ENCODE data around the gene CYB561D2. TPM values are rescaled to one million over a fixed set of nuclear protein-coding genes. Genes with fewer than 3 reads are reported as not detected.

Gene CYB561D2
- total and polyA plus RNA-seq, 2 of the 13 experiments (the other 11 are each of a cell fraction or from before 2014, with no cell fraction given): 11.1 to 17.2 TPM

DNA sequence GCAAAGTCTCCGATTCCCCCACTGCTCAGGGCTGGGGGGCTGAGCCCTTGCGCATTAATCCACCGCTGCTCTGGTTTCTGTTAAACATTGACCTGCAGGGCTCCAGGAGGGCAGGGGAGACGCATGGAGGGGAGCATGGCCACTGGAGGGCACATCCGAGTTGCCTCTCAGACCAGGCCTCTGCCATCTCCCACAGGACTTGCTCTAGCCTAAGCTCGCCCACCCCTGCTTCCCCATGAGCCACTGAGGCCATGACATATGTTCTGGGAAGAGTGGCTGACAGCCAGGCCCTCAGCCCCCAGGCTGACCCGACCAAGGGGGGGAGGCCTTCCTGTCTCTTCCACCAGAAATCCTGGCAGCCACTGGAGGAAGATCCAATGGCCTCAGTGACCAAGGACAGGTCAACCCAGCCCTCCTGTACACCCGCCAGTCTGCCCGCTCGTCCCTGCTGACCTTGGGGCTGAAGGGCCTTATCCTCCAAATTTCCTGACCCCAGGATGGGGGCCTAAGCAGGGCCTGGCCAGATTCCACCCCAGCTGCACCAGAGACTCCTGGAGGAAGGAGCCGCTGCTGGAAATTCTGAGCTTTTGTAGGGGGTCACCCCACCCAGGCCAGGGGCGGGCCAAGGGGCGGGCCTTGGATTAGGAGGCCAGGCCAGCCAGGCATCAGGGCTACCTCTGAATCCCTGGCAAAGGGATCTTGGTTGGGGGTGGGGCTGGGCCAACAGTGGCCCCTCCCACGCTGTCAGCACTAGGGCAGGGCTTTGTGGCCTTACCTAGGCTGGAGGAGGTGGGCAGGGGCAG lies 47.4 kb upstream of the CYB561D2 start, which contains the start of gene HYAL1 (continued):
- TF ChIP-seq, protein P1, sequence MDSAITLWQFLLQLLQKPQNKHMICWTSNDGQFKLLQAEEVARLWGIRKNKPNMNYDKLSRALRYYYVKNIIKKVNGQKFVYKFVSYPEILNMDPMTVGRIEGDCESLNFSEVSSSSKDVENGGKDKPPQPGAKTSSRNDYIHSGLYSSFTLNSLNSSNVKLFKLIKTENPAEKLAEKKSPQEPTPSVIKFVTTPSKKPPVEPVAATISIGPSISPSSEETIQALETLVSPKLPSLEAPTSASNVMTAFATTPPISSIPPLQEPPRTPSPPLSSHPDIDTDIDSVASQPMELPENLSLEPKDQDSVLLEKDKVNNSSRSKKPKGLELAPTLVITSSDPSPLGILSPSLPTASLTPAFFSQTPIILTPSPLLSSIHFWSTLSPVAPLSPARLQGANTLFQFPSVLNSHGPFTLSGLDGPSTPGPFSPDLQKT (CRISPR knock-in tag; IDR thresholded peaks at IDR 0.05; ENCODE audit: borderline replicate concordance): no peak
- TF ChIP-seq HES4 (CRISPR knock-in tag; IDR thresholded peaks at IDR 0.05; ENCODE audit: borderline replicate concordance) (peak; percentile 80; the same call in 1 of the 2 replicates), ZNF570 (CRISPR knock-in tag; IDR thresholded peaks at IDR 0.05; ENCODE audit: borderline replicate concordance) (no peak), ZNF333 (CRISPR knock-in tag; IDR thresholded peaks at IDR 0.05; ENCODE audit: borderline replicate concordance) (no peak; the same call in 1 of the 2 replicates), KLF16 (CRISPR knock-in tag; IDR thresholded peaks at IDR 0.05) (peak in 1 of 2 experiments; percentile 59; a peak in 2 of 4 replicates), IRF2 (CRISPR knock-in tag; IDR thresholded peaks at IDR 0.05) (0 out of 2 replicates have a peak, but pooled peaks have one; percentile 9), SMYD3 (CRISPR knock-in tag; IDR thresholded peaks at IDR 0.05) (peak; percentile 96), ZMYM3 (CRISPR knock-in tag; IDR thresholded peaks at IDR 0.05) (no peak), MTA1 (CRISPR knock-in tag; IDR thresholded peaks at IDR 0.05; ENCODE audit: borderline replicate concordance) (no peak), FIP1L1 (IDR thresholded peaks at IDR 0.05; ENCODE audit: borderline replicate concordance, insufficient read depth, low read depth, low read length) (no peak), TEAD3 (CRISPR knock-in tag; optimal IDR thresholded peaks at IDR 0.05; ENCODE audit: borderline replicate concordance) (peak; percentile 6), CAMTA2 (CRISPR knock-in tag; IDR thresholded peaks at IDR 0.05; ENCODE audit: borderline replicate concordance) (peak; percentile 81; the same call in 1 of the 2 replicates), ZNF235 (CRISPR knock-in tag; IDR thresholded peaks at IDR 0.05; ENCODE audit: borderline replicate concordance) (peak; percentile 66; the same call in 1 of the 2 replicates), YEATS4 (CRISPR knock-in tag; IDR thresholded peaks at IDR 0.05; ENCODE audit: borderline replicate concordance) (no peak)
- TF ChIP-seq, protein P2, sequence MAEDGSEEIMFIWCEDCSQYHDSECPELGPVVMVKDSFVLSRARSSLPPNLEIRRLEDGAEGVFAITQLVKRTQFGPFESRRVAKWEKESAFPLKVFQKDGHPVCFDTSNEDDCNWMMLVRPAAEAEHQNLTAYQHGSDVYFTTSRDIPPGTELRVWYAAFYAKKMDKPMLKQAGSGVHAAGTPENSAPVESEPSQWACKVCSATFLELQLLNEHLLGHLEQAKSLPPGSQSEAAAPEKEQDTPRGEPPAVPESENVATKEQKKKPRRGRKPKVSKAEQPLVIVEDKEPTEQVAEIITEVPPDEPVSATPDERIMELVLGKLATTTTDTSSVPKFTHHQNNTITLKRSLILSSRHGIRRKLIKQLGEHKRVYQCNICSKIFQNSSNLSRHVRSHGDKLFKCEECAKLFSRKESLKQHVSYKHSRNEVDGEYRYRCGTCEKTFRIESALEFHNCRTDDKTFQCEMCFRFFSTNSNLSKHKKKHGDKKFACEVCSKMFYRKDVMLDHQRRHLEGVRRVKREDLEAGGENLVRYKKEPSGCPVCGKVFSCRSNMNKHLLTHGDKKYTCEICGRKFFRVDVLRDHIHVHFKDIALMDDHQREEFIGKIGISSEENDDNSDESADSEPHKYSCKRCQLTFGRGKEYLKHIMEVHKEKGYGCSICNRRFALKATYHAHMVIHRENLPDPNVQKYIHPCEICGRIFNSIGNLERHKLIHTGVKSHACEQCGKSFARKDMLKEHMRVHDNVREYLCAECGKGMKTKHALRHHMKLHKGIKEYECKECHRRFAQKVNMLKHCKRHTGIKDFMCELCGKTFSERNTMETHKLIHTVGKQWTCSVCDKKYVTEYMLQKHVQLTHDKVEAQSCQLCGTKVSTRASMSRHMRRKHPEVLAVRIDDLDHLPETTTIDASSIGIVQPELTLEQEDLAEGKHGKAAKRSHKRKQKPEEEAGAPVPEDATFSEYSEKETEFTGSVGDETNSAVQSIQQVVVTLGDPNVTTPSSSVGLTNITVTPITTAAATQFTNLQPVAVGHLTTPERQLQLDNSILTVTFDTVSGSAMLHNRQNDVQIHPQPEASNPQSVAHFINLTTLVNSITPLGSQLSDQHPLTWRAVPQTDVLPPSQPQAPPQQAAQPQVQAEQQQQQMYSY (CRISPR knock-in tag; IDR thresholded peaks at IDR 0.05): peak; percentile 31; the same call in 1 of the 2 replicates
- TF ChIP-seq, protein P3, sequence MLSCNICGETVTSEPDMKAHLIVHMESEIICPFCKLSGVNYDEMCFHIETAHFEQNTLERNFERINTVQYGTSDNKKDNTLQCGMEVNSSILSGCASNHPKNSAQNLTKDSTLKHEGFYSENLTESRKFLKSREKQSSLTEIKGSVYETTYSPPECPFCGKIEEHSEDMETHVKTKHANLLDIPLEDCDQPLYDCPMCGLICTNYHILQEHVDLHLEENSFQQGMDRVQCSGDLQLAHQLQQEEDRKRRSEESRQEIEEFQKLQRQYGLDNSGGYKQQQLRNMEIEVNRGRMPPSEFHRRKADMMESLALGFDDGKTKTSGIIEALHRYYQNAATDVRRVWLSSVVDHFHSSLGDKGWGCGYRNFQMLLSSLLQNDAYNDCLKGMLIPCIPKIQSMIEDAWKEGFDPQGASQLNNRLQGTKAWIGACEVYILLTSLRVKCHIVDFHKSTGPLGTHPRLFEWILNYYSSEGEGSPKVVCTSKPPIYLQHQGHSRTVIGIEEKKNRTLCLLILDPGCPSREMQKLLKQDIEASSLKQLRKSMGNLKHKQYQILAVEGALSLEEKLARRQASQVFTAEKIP (CRISPR knock-in tag; IDR thresholded peaks at IDR 0.05; ENCODE audit: borderline replicate concordance): no peak
- TF ChIP-seq, protein P4, sequence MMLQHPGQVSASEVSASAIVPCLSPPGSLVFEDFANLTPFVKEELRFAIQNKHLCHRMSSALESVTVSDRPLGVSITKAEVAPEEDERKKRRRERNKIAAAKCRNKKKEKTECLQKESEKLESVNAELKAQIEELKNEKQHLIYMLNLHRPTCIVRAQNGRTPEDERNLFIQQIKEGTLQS (CRISPR knock-in tag; IDR thresholded peaks at IDR 0.05): no peak
- TF ChIP-seq, protein P5, sequence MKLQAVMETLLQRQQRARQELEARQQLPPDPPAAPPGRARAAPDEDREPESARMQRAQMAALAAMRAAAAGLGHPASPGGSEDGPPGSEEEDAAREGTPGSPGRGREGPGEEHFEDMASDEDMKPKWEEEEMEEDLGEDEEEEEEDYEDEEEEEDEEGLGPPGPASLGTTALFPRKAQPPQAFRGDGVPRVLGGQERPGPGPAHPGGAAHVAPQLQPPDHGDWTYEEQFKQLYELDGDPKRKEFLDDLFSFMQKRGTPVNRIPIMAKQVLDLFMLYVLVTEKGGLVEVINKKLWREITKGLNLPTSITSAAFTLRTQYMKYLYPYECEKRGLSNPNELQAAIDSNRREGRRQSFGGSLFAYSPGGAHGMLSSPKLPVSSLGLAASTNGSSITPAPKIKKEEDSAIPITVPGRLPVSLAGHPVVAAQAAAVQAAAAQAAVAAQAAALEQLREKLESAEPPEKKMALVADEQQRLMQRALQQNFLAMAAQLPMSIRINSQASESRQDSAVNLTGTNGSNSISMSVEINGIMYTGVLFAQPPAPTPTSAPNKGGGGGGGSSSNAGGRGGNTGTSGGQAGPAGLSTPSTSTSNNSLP (IDR thresholded peaks at IDR 0.05; ENCODE audit: low read depth, low read length): no peak; the same call in 1 of the 2 replicates
- TF ChIP-seq, protein P6, sequence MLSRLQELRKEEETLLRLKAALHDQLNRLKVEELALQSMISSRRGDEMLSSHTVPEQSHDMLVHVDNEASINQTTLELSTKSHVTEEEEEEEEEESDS (CRISPR knock-in tag; IDR thresholded peaks at IDR 0.05; ENCODE audit: borderline replicate concordance): peak; percentile 88; the same call in 1 of the 2 replicates
